Measurements from ENCODE around the gene SETBP1. TPM values are rescaled to one million over a fixed set of nuclear protein-coding genes. Genes with fewer than 3 reads are reported as not detected.

Gene SETBP1
- polyA plus RNA-seq, 1 experiment: 0.71 TPM

DNA sequence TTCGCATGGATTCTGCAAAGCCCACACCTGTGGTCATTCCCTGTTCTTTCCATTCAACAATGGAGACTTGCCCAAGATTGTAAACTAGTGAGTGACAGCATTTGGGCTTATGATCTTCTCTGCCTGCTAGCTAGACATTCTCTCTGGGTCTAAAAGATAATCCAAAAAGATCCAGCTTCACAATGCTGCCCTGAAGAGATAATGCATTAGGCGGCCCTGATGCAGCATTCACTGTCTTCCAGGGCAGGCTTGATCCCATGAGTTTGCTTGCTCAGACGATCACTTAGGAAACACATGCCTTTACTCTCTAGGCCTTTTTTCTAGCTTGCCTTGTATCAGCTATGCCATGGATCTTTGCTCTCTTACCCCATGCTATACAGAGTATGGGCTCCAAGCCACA lies 196.1 kb downstream of the SETBP1 start:
- Histone ChIP-seq H3K4me3 (ENCODE audit: low read depth, low read length) (no peak overlapping the region), H3K9me3 (ENCODE audit: control insufficient read depth, insufficient read depth, low read length) (no peaks in the 10 kb centered on the region), H3K27me3 (ENCODE audit: control insufficient read depth, insufficient read depth, low read length) (no peaks in the 10 kb centered on the region), H3K27ac (ENCODE audit: low read depth, low read length) (no peak overlapping the region)
- DNase-seq (ENCODE audit: low read depth, low spot score): no peak
- ChIA-PET CTCF (no interaction called here), POLR2A (no interaction called here)
- TF ChIP-seq, protein P1, sequence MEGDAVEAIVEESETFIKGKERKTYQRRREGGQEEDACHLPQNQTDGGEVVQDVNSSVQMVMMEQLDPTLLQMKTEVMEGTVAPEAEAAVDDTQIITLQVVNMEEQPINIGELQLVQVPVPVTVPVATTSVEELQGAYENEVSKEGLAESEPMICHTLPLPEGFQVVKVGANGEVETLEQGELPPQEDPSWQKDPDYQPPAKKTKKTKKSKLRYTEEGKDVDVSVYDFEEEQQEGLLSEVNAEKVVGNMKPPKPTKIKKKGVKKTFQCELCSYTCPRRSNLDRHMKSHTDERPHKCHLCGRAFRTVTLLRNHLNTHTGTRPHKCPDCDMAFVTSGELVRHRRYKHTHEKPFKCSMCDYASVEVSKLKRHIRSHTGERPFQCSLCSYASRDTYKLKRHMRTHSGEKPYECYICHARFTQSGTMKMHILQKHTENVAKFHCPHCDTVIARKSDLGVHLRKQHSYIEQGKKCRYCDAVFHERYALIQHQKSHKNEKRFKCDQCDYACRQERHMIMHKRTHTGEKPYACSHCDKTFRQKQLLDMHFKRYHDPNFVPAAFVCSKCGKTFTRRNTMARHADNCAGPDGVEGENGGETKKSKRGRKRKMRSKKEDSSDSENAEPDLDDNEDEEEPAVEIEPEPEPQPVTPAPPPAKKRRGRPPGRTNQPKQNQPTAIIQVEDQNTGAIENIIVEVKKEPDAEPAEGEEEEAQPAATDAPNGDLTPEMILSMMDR (IDR thresholded peaks at IDR 0.05; ENCODE audit: low read depth, low read length): no peak

DNA sequence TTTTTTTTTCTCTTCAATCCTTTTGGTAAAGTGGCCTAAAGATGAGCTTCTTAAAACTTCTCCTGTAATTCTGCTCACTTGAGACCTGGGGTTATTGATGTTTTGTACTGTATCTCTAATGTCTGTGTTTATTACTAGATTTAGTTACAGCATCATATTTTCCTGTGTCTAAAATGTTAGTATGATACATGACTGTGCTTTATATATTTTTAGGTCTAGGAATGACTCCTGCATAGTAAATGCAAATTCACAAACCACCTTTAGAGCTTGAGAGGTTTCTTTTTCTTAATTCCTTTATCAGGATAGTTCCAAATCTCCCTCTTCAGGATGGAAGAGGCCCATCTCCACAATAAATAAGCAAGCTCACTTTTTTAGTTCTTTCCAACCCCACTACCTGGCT lies 197.6 kb downstream of the SETBP1 start:
- CTCF ChIA-PET: no interaction called here
- no peak overlapping the region for H3K27ac ChIP-seq (ENCODE audit: low read depth, low read length)
- DNase-seq (ENCODE audit: low read depth, low spot score): no peak
- TF ChIP-seq, protein P1 (IDR thresholded peaks at IDR 0.05; ENCODE audit: low read depth, low read length): no peak
- H3K9me3 ChIP-seq (ENCODE audit: control insufficient read depth, insufficient read depth, low read length): no peaks in the 10 kb centered on the region
- POLR2A ChIA-PET: no interaction called here
- no peak overlapping the region for H3K4me3 ChIP-seq (ENCODE audit: low read depth, low read length)
- no peaks in the 10 kb centered on the region for H3K27me3 ChIP-seq (ENCODE audit: control insufficient read depth, insufficient read depth, low read length)

DNA sequence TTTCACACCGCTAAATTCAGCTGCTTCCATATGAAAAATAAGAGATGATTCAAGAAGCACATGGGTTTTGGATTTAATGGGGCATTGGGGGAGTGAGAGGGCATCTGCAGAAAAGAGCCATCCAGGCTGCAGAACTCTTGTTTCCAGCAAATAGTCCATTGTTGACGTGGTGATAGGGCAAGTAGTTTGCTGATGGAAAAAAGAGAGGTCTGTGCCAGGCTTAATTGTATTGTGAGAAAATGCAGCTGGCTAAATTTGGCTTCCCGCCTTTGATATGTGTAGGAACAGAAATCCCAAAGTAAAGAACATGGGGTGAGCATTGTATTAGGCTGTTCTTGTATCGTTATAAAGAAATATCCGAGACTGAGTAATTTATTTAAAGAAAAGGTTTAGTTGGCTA lies 199.5 kb downstream of the SETBP1 start:
- TF ChIP-seq, protein P1 (IDR thresholded peaks at IDR 0.05; ENCODE audit: low read depth, low read length): no peak
- H3K4me3 ChIP-seq (ENCODE audit: low read depth, low read length): no peak overlapping the region
- H3K9me3 ChIP-seq (ENCODE audit: control insufficient read depth, insufficient read depth, low read length): no peaks in the 10 kb centered on the region
- no peak overlapping the region for H3K27ac ChIP-seq (ENCODE audit: low read depth, low read length)
- DNase-seq (ENCODE audit: low read depth, low spot score): no peak
- ChIA-PET POLR2A (no interaction called here), CTCF (no interaction called here)
- no peaks in the 10 kb centered on the region for H3K27me3 ChIP-seq (ENCODE audit: control insufficient read depth, insufficient read depth, low read length)

DNA sequence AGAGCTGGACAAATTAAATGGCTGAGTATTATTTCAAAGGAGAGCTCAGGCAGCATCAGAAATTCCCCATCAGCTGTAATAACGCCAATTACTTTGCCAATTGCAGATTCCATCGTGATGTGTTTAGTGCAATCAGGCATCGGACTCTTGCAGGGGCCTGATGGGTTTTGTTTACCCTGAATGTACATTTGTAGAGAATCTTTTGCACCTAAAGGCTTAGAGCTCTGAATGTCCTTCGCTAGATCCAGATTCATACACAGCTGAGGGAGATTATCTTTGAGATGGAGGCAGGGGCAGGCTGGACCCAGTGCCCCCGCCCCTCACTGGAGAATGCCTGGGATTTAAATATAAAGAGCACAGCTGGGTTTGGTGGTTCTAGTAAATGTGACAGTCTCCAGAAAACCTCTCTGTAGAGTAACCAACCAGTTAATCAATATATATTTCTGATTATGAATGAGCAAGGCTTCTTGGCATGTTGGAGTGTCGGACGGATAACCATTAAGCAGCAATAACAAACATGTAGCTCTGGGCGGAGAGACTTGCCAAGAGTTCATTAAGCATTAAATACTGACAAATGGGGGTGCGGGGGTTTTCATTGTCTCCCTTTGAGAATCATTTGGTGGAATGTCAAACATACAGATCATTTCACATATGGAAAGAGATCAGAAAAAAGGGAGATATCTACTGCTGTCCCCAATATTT lies 200.9 kb downstream of the SETBP1 start:
- Histone ChIP-seq H3K9me3 (ENCODE audit: control insufficient read depth, insufficient read depth, low read length) (no peaks in the 10 kb centered on the region), H3K4me3 (ENCODE audit: low read depth, low read length) (no peak overlapping the region), H3K27me3 (ENCODE audit: control insufficient read depth, insufficient read depth, low read length) (no peaks in the 10 kb centered on the region), H3K27ac (ENCODE audit: low read depth, low read length) (no peak overlapping the region)
- CTCF ChIA-PET: no interaction called here
- POLR2A ChIA-PET: no interaction called here
- TF ChIP-seq, protein P1 (IDR thresholded peaks at IDR 0.05; ENCODE audit: low read depth, low read length): no peak
- no peak for DNase-seq (ENCODE audit: low read depth, low spot score)

DNA sequence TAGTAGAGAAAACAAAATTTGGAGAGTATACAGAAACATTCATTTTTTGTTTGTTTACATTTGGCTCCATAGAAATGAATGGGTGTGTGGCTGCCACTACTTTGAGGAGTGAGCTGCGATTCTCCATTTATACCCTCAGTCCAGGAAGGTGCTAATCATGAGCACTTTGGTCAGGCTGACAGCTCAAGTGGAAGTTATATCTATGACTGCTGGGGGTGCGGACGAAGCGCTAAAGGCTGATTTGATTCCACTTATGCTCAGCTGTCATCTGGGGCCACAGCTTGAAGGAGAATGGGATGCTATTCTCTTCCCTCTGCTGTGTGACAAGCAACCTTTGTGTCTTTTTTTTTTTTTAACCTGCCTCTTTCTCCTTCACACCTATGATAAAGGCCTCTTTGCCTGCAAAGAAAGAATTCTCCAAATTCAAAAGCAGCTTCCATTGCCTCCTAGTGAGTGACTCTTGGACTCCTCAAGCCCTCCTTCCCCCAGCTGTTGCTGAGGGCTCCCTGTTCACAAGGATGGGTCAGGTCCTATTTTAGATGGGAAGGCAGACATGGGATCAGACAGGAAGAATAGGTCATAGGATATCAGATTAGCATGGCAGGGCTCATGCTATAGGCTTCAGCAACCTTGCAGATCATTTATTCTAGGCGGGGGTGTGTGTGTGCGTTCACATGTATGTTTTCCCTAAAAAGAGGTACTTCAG lies 201.6 kb downstream of the SETBP1 start:
- Histone ChIP-seq H3K4me3 (ENCODE audit: low read depth, low read length) (no peak overlapping the region), H3K27me3 (ENCODE audit: control insufficient read depth, insufficient read depth, low read length) (no peaks in the 10 kb centered on the region), H3K27ac (ENCODE audit: low read depth, low read length) (no peak overlapping the region), H3K9me3 (ENCODE audit: control insufficient read depth, insufficient read depth, low read length) (no peaks in the 10 kb centered on the region)
- POLR2A ChIA-PET: no interaction called here
- TF ChIP-seq, protein P1 (IDR thresholded peaks at IDR 0.05; ENCODE audit: low read depth, low read length): no peak
- CTCF ChIA-PET: no interaction called here
- DNase-seq (ENCODE audit: low read depth, low spot score): no peak

Measured in AG04450 (cell line).